ENCODE data around the gene NAALADL2. TPM values are rescaled to one million over a fixed set of nuclear protein-coding genes. Genes with fewer than 3 reads are reported as not detected.

Gene NAALADL2
- total RNA-seq, 1 experiment from 2014 or later, result 1.9 TPM

- no peak for DNase-seq
- Histone ChIP-seq H3K9ac (ENCODE audit: low read length) (no peak overlapping the region), H2AFZ (ENCODE audit: low read length) (no peak overlapping the region), H3K79me2 (ENCODE audit: low read length) (no peaks in the 10 kb centered on the region), H3K27ac (ENCODE audit: low read length) (no peak overlapping the region), H3K9me2 (replicated peaks; ENCODE audit: low read length) (no peaks in the 10 kb centered on the region), H3F3A (ENCODE audit: low read length, unreplicated experiment) (no peaks in the 10 kb centered on the region), H4K20me1 (ENCODE audit: low read length) (no peaks in the 10 kb centered on the region), H3K9me3 (ENCODE audit: low read length) (no peaks in the 10 kb centered on the region), H3K36me3 (ENCODE audit: low read depth, low read length) (no peaks in the 10 kb centered on the region), H3K27me3 (ENCODE audit: low read length) (no peaks in the 10 kb centered on the region), H3K4me1 (ENCODE audit: insufficient read depth, low read length) (0 out of 2 replicates have a peak, but pooled peaks cover 10% of the 10 kb centered on the region), H3K4me2 (ENCODE audit: low read length) (no peak overlapping the region), H3K4me3 (ENCODE audit: low read length) (no peak overlapping the region)
- ChIA-PET POLR2A (ENCODE audit: unreplicated experiment) (no interaction called here), CTCF (no interaction called here)
- no TSS peak for BruUV-seq (replicated peaks)
- no peak for TF ChIP-seq EZH2 (IDR thresholded peaks at IDR 0.05; ENCODE audit: low read length, unreplicated experiment)
- TF ChIP-seq EZH2phosphoT487 (IDR thresholded peaks at IDR 0.05; ENCODE audit: borderline replicate concordance, low read length), result no peak
- no peak for TF ChIP-seq CTCF (conservative IDR thresholded peaks at IDR 0.05; ENCODE audit: low read depth, low read length)
- intact Hi-C loops (cut with micrococcal nuclease), result no loop called here
- ATAC-seq, result no peak
Observed at GRCh38 chr3:175297216-175297615, 438.1 kb downstream of the NAALADL2 start.

- no peak overlapping the region for H3K9ac ChIP-seq (ENCODE audit: low read length)
- H3K36me3 ChIP-seq (ENCODE audit: low read depth, low read length), result no peaks in the 10 kb centered on the region
- POLR2A ChIA-PET (ENCODE audit: unreplicated experiment), result no interaction called here
- H3K27ac ChIP-seq (ENCODE audit: low read length), result no peak overlapping the region
- no TSS peak for BruUV-seq (replicated peaks)
- H3K4me2 ChIP-seq (ENCODE audit: low read length), result no peak overlapping the region
- no peaks in the 10 kb centered on the region for H3K9me3 ChIP-seq (ENCODE audit: low read length)
- H3K4me3 ChIP-seq (ENCODE audit: low read length), result no peak overlapping the region
- H3F3A ChIP-seq (ENCODE audit: low read length, unreplicated experiment), result no peaks in the 10 kb centered on the region
- H3K79me2 ChIP-seq (ENCODE audit: low read length), result no peaks in the 10 kb centered on the region
- H2AFZ ChIP-seq (ENCODE audit: low read length), result no peak overlapping the region
- no peaks in the 10 kb centered on the region for H3K27me3 ChIP-seq (ENCODE audit: low read length)
- no peak for ATAC-seq
- no peaks in the 10 kb centered on the region for H3K9me2 ChIP-seq (replicated peaks; ENCODE audit: low read length)
- intact Hi-C loops (cut with micrococcal nuclease), result no loop called here
- no peaks in the 10 kb centered on the region for H4K20me1 ChIP-seq (ENCODE audit: low read length)
- CTCF ChIA-PET, result no interaction called here
- H3K4me1 ChIP-seq (ENCODE audit: insufficient read depth, low read length), result 0 out of 2 replicates have a peak, but pooled peaks cover 6% of the 10 kb centered on the region
- no peak for DNase-seq
- TF ChIP-seq CTCF (conservative IDR thresholded peaks at IDR 0.05; ENCODE audit: low read depth, low read length) (no peak), EZH2 (IDR thresholded peaks at IDR 0.05; ENCODE audit: low read length, unreplicated experiment) (no peak), EZH2phosphoT487 (IDR thresholded peaks at IDR 0.05; ENCODE audit: borderline replicate concordance, low read length) (no peak)
Observed at GRCh38 chr3:175301741-175302140, 442.6 kb downstream of the NAALADL2 start.

GRCh38 chr3:175304404-175304803 lies 445.3 kb downstream of the NAALADL2 start:
- DNase-seq (no peak), ATAC-seq (no peak)
- no peak overlapping the region for H2AFZ ChIP-seq (ENCODE audit: low read length)
- ChIA-PET CTCF (no interaction called here), POLR2A (ENCODE audit: unreplicated experiment) (no interaction called here)
- no TSS peak for BruUV-seq (replicated peaks)
- no peaks in the 10 kb centered on the region for H3K79me2 ChIP-seq (ENCODE audit: low read length)
- no peak overlapping the region for H3K4me3 ChIP-seq (ENCODE audit: low read length)
- H3F3A ChIP-seq (ENCODE audit: low read length, unreplicated experiment), result no peaks in the 10 kb centered on the region
- H3K9ac ChIP-seq (ENCODE audit: low read length), result no peak overlapping the region
- no peaks in the 10 kb centered on the region for H3K36me3 ChIP-seq (ENCODE audit: low read depth, low read length)
- no peak overlapping the region for H3K27ac ChIP-seq (ENCODE audit: low read length)
- intact Hi-C loops (cut with micrococcal nuclease), result no loop called here
- H3K4me1 ChIP-seq (ENCODE audit: insufficient read depth, low read length), result peaks cover 13% of the 10 kb centered on the region
- no peaks in the 10 kb centered on the region for H3K9me3 ChIP-seq (ENCODE audit: low read length)
- H3K27me3 ChIP-seq (ENCODE audit: low read length), result no peaks in the 10 kb centered on the region
- H3K9me2 ChIP-seq (replicated peaks; ENCODE audit: low read length), result no peaks in the 10 kb centered on the region
- no peaks in the 10 kb centered on the region for H4K20me1 ChIP-seq (ENCODE audit: low read length)
- no peak overlapping the region for H3K4me2 ChIP-seq (ENCODE audit: low read length)
- no peak for TF ChIP-seq EZH2phosphoT487 (IDR thresholded peaks at IDR 0.05; ENCODE audit: borderline replicate concordance, low read length)
- no peak for TF ChIP-seq CTCF (conservative IDR thresholded peaks at IDR 0.05; ENCODE audit: low read depth, low read length)
- TF ChIP-seq EZH2 (IDR thresholded peaks at IDR 0.05; ENCODE audit: low read length, unreplicated experiment), result no peak
